ENCODE results near the gene ZNF684.
"Not testable (repeated sequence)": the region's sequence is repeated elsewhere in the genome, so short reads cannot be mapped to it uniquely, and the experiment has no call there.

The ZNF684 gene

GRCh38 chr1:40531381-40532061 is at the start of gene ZNF684:
TSS of gene ZNF684 (plus strand) at chr1:40531637. CDS start at chr1:40533167, 1,530 bp downstream.
- peak; percentile 83 for DNase-seq

DNA sequence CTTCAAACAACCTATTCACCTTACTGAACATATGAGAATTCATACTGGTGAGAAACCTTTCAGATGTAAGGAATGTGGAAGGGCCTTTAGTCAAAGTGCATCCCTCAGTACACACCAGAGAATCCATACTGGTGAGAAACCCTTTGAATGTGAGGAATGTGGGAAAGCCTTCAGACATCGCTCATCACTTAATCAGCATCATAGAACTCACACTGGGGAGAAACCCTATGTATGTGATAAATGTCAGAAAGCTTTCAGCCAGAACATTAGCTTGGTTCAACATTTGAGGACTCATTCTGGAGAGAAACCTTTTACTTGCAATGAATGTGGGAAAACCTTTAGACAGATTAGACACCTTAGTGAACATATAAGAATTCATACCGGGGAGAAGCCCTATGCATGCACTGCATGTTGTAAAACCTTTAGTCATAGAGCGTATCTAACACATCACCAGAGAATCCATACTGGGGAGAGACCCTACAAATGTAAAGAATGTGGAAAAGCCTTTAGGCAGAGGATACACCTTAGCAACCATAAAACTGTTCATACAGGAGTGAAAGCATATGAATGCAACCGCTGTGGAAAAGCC is 36.0 kb upstream of the ZNF684 start:
- DNase-seq: no peak

- not testable (repeated sequence) for DNase-seq
These were observed 28.8 kb upstream of the ZNF684 start for GRCh38 chr1:40502651-40503050.

- no peak for DNase-seq
These were observed 23.5 kb upstream of the ZNF684 start for GRCh38 chr1:40507973-40508372.

DNA sequence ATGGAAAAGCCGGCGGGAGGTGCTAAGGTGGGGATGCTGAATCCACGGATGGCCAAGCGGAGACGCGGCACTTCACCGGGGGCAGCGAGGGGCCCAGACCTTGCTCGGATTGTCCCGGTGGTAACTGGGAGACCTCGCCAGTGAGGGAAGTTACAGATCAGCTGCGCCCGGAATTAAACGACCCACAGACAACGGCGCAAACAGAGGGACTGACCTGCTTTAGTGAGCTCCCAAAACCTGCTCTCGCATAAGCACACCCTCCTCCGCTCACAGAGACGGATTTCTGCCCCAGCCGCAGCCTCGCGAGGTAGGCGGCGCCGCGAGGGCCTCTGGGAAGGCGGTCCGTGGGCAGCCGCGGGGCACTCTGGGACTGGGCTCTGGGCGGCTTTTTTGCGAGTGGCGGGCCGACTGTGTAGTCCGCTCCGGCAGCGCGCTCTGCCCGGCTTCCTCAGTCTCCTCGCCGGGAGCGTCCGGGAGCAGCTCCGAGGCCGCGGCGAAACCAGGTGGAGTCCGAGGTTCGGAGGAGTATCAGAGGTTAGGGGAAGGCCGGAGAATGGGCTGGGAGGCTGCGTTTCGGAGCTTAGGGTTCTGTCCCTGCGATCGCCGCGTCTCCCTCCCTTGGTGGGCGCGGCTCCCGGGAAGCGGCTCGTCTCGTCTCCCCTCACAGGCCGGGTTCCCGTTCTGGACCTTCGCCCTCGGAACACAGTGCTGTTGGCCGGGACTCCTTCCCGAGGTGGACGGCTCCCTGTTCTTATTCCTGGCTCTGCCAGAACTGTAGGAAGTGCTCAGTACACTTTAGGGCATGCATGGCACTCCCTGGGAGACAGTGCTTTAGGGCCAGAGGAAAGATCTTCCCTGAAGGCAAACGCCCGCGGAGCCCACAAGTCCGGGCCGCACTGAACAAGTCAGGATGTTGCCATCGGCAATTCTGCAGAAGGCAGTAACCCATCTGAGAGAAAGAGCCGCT is 22.8 kb upstream of the ZNF684 start, which contains the start of gene EXO5:
EXO5 (plus strand) TSS at position 393 of the 967 bp plus-strand sequence. CDS start 5,778 bp downstream, outside the sequence.
- DNase-seq: peak; percentile 86

DNA sequence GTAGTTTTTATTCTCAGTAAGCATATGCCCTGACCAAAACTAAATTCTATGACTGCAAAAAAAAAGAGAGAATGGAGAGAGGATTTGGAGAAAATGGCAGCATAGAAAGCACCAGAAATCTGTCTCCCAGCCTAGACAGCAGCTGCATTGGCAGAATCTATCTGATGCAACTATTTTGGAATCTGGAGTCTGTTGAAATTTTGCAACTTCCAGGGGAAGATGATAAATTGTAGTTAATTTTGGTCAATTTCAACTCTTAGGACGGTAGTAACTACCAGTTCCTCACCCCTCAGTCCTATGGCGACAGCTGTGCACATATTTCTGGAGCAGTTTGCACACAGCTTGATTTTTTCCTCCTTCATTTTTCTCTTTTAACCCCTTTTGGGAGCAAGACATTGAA is 11.9 kb upstream of the ZNF684 start:
- no peak for DNase-seq

DNA sequence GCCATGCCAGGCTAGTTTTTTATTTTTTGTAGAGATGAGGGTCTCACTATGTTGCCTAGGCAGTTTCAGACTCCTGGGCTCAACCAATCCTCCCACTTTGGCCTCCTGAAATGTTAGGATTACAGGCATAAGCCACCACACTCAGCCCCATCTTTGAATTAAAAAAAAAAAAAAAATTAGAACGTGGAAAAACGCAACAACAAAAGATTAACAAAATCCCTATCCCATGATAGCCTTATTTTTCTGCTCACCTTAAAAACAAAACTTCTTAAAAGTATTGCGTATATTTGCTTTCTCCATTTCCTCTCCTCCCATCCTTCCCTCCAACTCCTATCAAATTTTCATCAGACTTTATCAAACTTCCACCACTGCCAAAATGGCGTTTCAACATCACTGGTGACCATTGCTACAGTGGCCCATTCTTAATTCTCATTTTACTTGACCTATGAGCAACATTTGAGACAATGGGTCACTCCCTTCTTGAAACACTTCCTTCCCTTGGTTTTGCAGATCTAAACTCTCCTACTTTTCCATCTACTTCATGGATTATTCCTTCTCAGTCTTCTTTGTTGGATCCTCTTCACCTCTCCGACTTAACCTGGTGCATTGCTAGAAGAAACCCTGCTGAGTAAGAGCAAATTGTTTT is 579 bp upstream of the ZNF684 start:
- no peak for DNase-seq

- no peak for DNase-seq
These were observed 589 bp downstream of the ZNF684 start for GRCh38 chr1:40532062-40532389.

GRCh38 chr1:40532844-40533424 is 1.5 kb downstream of the ZNF684 start:
- no peak for DNase-seq

GRCh38 chr1:40534589-40534988 is 3.2 kb downstream of the ZNF684 start:
- DNase-seq: no peak

DNA sequence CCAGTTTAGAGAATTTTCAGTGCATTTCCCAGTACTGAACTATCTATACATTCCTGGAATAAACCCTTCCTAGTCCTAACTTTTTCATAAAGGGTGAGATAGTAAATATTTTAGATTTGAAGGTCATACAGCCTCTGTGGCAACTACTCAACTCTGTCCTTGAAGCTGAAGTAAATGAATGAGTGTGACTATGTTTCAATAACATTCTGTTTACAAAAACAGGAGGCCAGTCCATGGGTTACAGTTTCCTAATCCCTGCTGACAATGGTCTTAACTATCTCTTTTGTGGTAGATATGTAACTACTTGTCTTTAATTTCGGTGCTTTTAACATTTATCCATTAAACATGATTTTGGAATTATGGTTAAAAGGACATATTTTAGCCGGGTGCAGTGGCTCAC is 4.3 kb downstream of the ZNF684 start:
- no peak for DNase-seq

- DNase-seq: no peak
These were observed 7.9 kb downstream of the ZNF684 start for GRCh38 chr1:40539338-40539737.

- DNase-seq: no peak
These were observed 15.5 kb downstream of the ZNF684 start for GRCh38 chr1:40546957-40547356.

- no peak for DNase-seq
These were observed 21.6 kb downstream of the ZNF684 start for GRCh38 chr1:40553017-40553416.

DNA sequence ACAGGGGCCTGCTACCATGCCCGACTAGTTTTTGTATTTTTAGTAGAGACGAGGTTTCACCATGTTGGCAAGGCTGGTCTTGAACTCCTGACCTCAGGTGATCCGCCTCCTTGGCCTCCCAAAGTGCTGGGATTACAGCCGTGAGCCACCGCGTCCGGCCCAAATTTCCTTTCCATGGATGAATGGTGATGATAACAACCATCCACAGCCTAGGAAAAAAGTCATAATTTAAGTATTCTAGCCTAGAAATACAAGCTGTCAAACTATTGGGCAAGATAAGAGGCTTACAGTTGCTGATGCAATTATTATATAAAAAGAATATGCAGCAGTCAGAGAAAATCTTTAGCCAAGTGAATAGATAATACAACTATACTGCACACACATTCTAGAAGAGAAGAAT is 23.4 kb downstream of the ZNF684 start:
- not testable (repeated sequence) for DNase-seq

DNA sequence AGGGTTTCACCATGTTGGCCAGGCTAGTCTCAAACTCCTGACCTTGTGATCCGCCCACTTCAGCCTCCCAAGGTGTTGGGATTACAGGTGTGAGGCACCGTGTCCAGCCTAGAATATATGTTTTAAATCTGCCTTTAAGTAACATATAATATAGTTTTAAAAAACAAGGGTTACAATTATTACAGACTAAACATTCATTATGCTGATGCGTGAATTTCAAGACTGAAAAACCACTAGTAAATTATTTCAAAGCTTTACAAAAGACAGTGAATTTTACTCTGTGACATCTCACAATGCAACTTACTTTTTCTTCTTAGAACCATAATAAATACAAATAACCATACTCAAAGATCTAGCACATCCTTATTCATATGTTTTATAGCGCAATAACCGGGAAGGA is 24.7 kb downstream of the ZNF684 start:
- no peak for DNase-seq

- not testable (repeated sequence) for DNase-seq
These were observed 26.8 kb downstream of the ZNF684 start for GRCh38 chr1:40558241-40558640.

DNA sequence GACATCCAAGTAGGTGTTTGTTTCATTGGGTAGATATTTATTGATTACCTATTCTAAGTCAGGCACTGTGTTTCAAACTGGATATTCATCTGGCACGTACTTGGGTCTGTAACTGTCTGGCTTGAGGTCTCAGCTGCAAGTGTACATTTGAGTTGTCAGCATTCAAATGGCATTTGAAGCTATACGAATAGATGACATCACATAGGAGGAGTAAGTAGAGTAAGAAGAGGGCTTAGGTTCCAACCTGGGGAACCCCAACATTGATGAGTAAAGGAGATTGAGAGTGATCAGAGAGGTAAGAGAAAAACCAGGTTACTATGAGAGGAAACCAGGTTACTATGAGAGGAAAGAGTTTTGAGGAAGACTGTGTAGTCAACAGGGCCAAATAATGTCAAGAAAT is 30.7 kb downstream of the ZNF684 start:
- no peak for DNase-seq

GRCh38 chr1:40563266-40563665 is 31.8 kb downstream of the ZNF684 start:
- no peak for DNase-seq

GRCh38 chr1:40564506-40564905 is 33.1 kb downstream of the ZNF684 start:
- no peak for DNase-seq

DNA sequence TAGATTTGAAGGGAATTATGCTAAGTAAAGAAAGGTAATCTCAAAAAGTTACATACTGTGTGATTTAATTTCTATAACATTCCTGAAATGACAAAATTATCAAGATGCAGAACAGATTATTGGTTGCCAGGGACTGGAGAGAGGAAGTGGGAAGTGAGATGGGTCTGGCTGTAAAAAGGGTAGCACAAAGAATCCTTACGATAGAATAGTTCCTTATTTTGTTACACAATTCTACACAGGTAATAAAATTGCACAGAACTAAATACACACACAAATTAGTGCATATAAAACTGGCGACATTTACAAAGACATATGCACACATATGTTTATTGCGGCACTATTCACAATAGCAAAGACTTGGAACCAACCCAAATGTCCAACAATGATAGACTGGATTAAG is 33.5 kb downstream of the ZNF684 start:
- no peak for DNase-seq

- no peak for DNase-seq
These were observed 36.4 kb downstream of the ZNF684 start for GRCh38 chr1:40567825-40568224.

- not testable (repeated sequence) for DNase-seq
These were observed 43.4 kb downstream of the ZNF684 start for GRCh38 chr1:40574805-40575204.

All from activated naive CD4-positive, alpha-beta T cell treated with anti-CD3 and anti-CD28 coated beads, Interleukin-2, amount 50 U/mL, for 16 hours (primary cell).